ENCODE measurements around the gene TNNI2.

- TF ChIP-seq TAF1 (IDR thresholded peaks at IDR 0.05; ENCODE audit: borderline replicate concordance, insufficient read depth, low read length) (peak; percentile 67; the same call in 1 of the 2 replicates), SIN3A (IDR thresholded peaks at IDR 0.05; ENCODE audit: borderline replicate concordance, insufficient read depth, low read length) (peak; percentile 71; the same call in 1 of the 2 replicates), POLR2AphosphoS5 (IDR thresholded peaks at IDR 0.05; ENCODE audit: low read depth, low read length) (no peak; the same call in none of the 2 replicates), FOXP2 (optimal IDR thresholded peaks at IDR 0.05; ENCODE audit: borderline replicate concordance, extremely low read depth, extremely low read length, insufficient read depth) (no peak)
- TF ChIP-seq, protein P1, sequence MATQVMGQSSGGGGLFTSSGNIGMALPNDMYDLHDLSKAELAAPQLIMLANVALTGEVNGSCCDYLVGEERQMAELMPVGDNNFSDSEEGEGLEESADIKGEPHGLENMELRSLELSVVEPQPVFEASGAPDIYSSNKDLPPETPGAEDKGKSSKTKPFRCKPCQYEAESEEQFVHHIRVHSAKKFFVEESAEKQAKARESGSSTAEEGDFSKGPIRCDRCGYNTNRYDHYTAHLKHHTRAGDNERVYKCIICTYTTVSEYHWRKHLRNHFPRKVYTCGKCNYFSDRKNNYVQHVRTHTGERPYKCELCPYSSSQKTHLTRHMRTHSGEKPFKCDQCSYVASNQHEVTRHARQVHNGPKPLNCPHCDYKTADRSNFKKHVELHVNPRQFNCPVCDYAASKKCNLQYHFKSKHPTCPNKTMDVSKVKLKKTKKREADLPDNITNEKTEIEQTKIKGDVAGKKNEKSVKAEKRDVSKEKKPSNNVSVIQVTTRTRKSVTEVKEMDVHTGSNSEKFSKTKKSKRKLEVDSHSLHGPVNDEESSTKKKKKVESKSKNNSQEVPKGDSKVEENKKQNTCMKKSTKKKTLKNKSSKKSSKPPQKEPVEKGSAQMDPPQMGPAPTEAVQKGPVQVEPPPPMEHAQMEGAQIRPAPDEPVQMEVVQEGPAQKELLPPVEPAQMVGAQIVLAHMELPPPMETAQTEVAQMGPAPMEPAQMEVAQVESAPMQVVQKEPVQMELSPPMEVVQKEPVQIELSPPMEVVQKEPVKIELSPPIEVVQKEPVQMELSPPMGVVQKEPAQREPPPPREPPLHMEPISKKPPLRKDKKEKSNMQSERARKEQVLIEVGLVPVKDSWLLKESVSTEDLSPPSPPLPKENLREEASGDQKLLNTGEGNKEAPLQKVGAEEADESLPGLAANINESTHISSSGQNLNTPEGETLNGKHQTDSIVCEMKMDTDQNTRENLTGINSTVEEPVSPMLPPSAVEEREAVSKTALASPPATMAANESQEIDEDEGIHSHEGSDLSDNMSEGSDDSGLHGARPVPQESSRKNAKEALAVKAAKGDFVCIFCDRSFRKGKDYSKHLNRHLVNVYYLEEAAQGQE (IDR thresholded peaks at IDR 0.05; ENCODE audit: insufficient read depth in 1 of 2, low read depth in 2 of 2, low read length in 2 of 2) = peak in 1 of 2 experiments; percentile 26; a peak in 1 of 4 replicates
Measured at GRCh38 chr11:1882265-1883238, 43.8 kb downstream of the TNNI2 start.

Measured in PFSK-1 (cell line).